GOT3 (cell line): ENCODE data around the gene SHLD2.
"Not testable (repeated sequence)": the region's sequence is repeated elsewhere in the genome, so short reads cannot be mapped to it uniquely, and the experiment has no call there.

ENCODE experiments used
- DNase-seq: peaks from one replicate; lab custom pipeline; 2025; ENCODE audit warnings: mixed read lengths; lab: John Stamatoyannopoulos, UW

Gene SHLD2

GRCh38 chr10:87094373-87095235 is at the start of gene SHLD2, which contains the start of gene GLUD1:
TSS of gene SHLD2 (plus strand) at chr10:87095206. CDS start at chr10:87151355, 56,149 bp downstream.
TSS of gene GLUD1 (minus strand) at chr10:87094843. CDS start at chr10:87094769, 74 bp downstream.
- DNase-seq: peak; percentile 80

DNA sequence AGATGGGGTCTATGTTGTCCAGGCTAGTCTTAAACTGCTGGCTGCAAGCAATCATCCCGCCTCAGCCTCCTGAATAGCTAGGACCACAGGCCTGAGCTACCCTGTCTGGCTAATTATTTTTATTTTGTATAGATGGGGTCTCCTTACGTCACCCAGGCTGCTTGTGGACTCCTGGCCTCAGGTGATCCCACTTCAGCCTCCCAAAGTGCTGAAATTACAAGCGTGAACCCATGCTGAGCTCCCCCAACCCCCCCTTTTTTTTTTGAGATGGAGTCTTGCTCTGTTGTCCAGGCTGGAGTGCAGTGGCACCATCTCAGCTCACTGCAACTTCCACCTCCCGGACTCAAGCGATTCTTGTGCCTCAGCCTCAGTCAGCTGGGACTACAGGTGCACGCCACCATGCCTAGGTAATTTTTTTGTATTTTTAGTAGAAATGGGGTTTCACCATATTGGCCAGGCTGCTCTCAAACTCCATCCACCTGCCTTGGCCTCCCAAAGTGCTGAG is 49.5 kb upstream of the SHLD2 start:
- no peak for DNase-seq

DNA sequence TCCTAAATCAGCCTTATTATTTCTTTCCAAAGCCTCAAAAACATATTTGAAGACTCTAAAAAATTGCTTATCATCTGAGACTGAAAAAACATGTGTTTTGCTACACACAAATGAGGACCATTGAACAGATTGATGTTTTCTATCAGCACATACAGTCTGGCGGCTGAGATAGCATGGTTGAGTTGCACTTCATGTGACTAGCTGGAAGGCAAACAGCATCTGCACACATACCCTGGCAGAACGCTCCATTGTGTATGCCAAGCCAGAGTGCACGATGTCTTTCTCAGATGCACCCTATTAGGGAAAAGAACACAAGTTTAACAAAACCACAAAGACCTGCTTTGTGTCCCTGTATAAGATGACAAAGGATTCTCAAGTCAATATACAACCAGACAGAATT is 41.9 kb upstream of the SHLD2 start:
- no peak for DNase-seq

GRCh38 chr10:87053577-87054181 is 41.3 kb upstream of the SHLD2 start:
- no peak for DNase-seq

GRCh38 chr10:87054373-87055295 is 40.4 kb upstream of the SHLD2 start:
- no peak for DNase-seq

DNA sequence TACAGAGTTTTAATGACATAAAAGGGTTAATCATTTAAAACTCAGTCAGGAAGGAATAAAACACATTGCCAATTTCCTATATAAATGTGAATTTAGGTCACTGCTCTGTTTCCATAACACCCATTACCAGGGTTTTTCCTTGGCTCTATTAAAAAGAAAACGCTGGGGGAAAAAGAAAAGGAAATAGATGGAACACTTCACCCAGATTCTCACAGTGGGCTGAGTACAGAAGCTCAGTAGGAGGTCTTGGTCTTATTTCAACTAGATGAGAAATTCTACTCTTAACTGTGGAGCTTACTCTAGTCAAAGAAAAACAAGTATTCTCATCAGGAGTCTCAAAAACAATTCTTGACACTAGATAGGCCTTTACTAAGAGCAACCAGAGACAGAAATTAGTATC is 36.8 kb upstream of the SHLD2 start:
- no peak for DNase-seq

GRCh38 chr10:87059401-87059800 is 35.6 kb upstream of the SHLD2 start:
- DNase-seq: no peak

DNA sequence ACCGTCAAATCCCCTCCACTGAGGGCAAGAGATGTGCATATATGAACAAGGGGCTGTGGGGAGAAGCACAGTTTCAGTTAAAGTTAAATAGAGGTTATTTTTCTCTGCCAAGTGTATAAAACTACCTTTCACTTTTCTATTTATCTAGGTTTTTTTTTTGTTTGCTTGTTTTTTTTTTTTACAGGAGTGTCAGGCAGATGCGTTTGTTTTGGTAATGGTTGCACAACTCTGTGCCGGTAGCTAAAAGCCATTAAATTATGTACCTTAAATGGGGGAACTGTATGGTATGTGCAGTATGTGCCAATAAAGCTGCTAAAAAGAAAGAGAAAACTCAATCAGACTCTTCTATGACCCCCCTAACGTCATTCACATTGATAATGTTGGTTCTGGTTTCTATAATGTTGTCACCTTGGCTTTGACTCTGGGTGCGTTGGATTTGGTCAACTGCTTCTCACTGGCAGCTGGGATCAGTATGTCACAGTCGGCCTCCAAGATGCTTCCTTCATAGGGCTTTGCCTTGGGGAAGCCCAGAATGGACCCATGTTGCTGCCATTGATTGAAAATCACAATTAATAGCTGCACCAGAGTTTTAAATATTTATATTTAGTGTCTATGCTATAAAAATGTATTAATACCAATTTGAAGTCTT is 34.6 kb upstream of the SHLD2 start:
- DNase-seq: no peak

DNA sequence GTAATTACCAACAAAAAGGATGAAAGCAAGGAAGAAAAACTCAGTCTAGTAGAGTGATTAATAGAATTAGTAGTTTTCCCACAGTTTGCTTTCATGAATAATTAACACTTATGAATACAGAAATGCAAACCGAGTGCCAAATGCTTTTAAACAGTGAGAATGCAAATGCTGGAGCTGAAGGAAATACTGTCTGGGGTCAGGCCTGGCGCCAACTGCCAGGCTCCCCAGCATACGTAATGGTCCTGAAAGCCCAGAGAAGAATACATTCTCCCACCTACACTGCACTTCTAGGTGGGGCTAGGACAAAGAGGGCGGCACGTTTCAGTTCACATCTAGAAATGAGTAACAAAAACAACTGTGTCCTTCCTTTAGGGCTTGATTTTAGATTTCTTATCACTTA is 30.4 kb upstream of the SHLD2 start:
- DNase-seq: no peak

- DNase-seq: no peak
Observed at GRCh38 chr10:87066178-87066577, 28.8 kb upstream of the SHLD2 start.

DNA sequence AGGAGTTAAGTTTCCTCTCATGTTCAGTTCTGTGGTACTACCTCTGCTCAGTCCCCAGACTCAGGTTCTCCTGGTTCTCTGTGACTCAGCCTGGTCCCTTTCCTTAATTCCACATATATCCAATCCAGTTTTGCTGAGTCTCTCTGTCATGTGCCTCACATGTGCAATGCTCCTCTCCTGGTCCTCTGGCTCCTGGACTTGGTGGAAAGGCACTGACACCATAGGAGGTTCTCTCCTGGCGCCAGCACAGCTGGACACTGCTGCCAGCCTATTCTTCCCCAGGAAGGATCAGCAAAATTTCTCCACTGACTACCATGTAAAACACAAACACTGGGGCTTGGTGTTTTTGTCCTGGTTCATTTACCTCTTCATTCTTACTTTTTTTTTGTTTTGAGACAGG is 28.1 kb upstream of the SHLD2 start:
- DNase-seq: no peak

DNA sequence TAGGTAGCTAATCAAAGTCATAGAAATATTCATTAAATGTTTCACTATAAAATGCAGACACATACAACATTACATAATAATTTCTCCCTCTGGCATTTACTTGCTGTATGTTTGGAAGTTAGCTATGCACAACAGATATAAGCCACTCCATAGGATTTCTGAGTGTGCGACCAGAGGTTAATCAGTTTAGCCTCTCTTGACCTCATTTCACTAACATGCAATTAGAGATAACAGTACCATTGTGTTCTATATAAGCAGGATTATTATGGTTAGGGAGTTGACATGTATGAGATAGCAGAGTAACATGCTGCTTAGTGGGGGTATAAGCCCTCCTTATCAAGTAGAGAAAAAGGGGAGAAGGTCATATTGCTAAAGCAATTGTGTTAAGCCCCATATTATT is 26.7 kb upstream of the SHLD2 start:
- no peak for DNase-seq

DNA sequence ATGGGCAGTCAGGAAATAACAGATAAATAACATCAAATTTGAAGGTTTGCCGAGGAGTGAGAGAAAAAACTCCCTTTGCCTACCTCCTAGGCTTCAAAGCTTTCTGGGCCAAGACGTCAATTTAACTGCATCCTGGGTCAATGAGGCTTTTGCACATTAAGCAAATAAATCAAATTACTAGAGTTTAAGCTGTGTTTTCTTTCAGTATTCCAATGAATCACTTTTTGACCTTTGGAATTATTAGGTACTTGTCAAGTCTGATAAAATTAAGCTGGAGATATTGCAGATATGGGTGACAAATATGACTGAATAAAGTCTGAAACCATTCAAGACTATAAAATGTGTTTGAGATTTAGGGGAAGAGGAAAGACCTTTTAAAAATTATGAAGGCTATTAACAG is 22.6 kb upstream of the SHLD2 start:
- DNase-seq: no peak

GRCh38 chr10:87076421-87076820 is 18.6 kb upstream of the SHLD2 start:
- not testable (repeated sequence) for DNase-seq

DNA sequence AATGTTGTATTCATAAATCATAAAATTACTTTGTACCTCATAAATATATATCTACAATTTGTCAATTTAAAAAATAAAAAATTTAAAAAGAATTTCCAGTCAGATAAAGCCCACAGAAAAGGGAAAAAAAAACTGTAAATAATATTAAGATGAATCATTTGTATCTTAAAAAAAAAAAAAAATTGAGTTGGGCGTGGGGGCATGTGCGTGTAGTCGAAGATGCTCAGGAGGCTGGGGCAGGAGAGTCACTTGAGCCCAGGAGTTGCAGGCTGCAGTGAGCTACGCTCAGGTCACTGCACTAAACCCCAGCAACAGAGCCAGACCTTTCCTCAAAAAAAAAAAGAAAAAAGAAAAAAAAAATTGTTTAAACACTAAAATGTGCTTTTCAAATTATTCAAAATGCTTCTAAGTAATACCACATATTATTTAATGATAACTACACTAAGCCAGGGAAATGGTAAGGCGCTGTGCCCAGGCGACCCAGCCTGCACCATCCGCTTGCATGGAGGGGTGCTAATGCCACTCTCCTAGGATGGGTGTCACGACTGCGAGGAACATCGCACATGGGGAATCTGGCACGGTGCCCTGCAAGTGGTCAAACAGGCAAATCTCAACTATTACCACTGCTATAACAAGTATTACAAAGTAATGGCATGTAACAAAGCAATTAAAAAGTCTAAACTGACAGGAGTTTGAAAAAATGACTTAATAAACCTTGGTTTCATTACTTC is 15.7 kb upstream of the SHLD2 start:
- no peak for DNase-seq

- DNase-seq: not testable (repeated sequence)
Observed at GRCh38 chr10:87080621-87081020, 14.4 kb upstream of the SHLD2 start.

- not testable (repeated sequence) for DNase-seq
Observed at GRCh38 chr10:87081574-87081973, 13.4 kb upstream of the SHLD2 start.

- not testable (repeated sequence) for DNase-seq
Observed at GRCh38 chr10:87082219-87082618, 12.8 kb upstream of the SHLD2 start.

DNA sequence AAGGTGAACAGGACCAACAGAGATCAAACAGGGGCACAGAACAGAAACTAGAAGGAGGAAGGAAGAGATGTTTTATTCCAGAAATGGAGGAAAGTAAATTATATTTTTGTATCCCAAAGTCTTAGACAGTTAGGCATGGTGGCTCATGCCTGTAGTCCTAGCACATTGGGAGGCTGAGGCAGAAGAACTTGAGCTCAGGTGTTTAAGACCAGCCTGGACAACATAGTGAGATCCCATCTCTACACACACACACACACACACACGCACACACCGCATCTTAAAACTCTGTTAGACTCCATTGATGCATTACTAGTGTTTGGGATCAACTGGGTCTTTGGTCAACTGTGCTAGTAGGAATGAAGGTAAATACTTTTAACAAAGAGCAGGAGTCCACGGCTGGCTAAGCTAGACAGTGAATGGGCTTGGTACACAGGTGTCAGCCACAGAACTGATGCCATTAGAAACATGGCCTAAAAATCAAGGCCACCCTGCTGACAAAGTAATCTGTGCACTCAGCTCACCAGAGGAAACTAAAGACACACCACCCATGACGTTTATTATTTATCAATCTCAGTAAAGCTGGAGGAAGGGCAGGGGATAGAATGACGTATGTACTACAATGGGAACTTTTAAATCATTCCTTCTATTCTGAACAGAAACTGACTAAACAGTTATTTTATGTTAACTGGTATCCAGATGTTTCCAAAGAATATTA is 11.3 kb upstream of the SHLD2 start:
- not testable (repeated sequence) for DNase-seq

DNA sequence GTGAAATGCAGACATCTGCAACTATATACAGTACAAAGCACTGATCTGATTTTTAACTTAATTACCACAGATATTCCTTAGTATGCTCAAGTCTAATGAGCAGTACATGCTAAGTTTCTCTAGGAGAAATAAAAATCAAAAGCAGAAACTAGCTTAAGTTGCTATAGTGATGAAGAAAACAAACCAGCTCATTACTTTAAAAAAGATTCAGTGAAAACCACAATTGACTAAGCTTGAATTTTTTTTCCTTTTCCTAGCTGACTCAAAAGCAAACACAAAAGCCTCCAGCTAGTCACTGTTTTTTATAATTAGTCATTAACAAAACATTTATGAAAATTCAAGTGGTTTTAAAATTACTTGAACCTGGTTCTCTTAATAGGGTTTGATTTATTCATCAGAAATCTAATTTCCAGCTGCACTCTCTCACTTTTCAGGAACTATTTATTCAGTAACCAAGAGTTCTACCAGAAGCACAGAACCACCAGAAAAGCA is 10.7 kb upstream of the SHLD2 start:
- DNase-seq: not testable (repeated sequence)
